HG03095 (cell line): ENCODE data around the gene NAT14.

Experiments
- ATAC-seq: cut with Tn5 transposase; IDR thresholded peaks from one replicate; pipeline ENCODE4 v1.9.1; 2021; ENCODE audit warnings: moderate library complexity; ENCODE audit not compliant: unreplicated experiment

The NAT14 gene

GRCh38 chr19:55467236-55468053 is 17.5 kb upstream of the NAT14 start:
- ATAC-seq, result no peak

- ATAC-seq, result no peak
Measured at GRCh38 chr19:55468054-55468393, 17.0 kb upstream of the NAT14 start.

- ATAC-seq, result no peak
Measured at GRCh38 chr19:55471266-55471665, 13.7 kb upstream of the NAT14 start.

GRCh38 chr19:55472463-55472862 is 12.5 kb upstream of the NAT14 start:
- ATAC-seq, result no peak

- no peak for ATAC-seq
Measured at GRCh38 chr19:55473225-55474012, 11.6 kb upstream of the NAT14 start.

- no peak for ATAC-seq
Measured at GRCh38 chr19:55474269-55475265, 10.4 kb upstream of the NAT14 start.

- ATAC-seq, result peak; percentile 84
Measured at GRCh38 chr19:55476100-55476775, 8.8 kb upstream of the NAT14 start, which contains the start of gene ZNF628. Gene ZNF628, plus strand, starts transcription at chr19:55476617. Its CDS starts 3,294 bp downstream, at chr19:55479911.

GRCh38 chr19:55477905-55478304 is 7.1 kb upstream of the NAT14 start:
- no peak for ATAC-seq

GRCh38 chr19:55478364-55478763 is 6.6 kb upstream of the NAT14 start:
- no peak for ATAC-seq

GRCh38 chr19:55479045-55479444 is 5.9 kb upstream of the NAT14 start:
- no peak for ATAC-seq

GRCh38 chr19:55479451-55480230 is 5.3 kb upstream of the NAT14 start:
- no peak for ATAC-seq

GRCh38 chr19:55481148-55481793 is 3.7 kb upstream of the NAT14 start:
- ATAC-seq, result no peak

GRCh38 chr19:55481794-55482155 is 3.2 kb upstream of the NAT14 start:
- ATAC-seq, result no peak

- no peak for ATAC-seq
Measured at GRCh38 chr19:55482156-55482961, 2.6 kb upstream of the NAT14 start.

- no peak for ATAC-seq
Measured at GRCh38 chr19:55482967-55483705, 1.9 kb upstream of the NAT14 start.

GRCh38 chr19:55483706-55484592 is 1.0 kb upstream of the NAT14 start:
- no peak for ATAC-seq
